Measurements from ENCODE around the gene GINM1.
A peak's percentile ranks its signal among the peaks of the same experiment; 100 is the strongest.

GINM1 gene, protein sequence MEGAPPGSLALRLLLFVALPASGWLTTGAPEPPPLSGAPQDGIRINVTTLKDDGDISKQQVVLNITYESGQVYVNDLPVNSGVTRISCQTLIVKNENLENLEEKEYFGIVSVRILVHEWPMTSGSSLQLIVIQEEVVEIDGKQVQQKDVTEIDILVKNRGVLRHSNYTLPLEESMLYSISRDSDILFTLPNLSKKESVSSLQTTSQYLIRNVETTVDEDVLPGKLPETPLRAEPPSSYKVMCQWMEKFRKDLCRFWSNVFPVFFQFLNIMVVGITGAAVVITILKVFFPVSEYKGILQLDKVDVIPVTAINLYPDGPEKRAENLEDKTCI

DNA sequence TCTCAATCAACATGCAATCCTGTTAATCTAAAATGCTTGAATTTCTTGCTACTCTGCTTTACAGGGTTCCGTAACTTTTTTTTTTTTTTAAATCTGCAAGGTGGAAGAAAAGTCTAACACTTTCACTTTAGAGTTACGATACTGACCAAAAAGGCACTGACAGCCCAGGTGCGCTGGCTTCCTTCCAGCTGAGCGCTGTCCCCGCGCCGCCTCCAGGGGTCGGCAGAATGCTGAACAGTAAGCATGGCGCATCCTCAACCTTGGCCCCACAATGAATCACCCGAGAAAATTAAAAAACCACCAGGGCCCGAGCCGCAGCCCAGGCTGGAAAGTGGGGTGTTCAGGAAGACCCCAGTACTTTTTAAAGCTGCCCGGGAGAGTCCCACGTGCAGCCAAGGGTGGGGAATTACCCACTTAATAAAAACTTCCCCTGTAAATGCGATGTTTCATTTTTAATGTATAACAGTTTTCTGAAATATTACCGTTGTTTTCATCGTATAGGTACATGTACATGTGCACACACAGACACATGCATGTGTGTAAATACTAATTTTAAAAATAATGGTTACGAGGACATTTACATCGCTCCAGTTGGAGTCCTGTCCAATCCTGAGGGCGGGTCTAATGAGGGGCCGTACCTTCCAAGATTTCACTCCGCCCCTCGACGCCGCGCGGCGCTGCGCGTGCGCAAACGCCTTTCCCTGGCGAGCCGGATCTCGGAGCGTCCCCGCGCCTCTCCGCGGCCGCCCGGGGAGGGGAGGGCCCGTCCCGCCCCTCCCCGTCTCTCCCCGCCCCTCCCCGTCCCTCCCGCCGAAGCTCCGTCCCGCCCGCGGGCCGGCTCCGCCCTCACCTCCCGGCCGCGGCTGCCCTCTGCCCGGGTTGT, at the start of gene GINM1:
Gene GINM1 (plus strand): TSS at position 849 of the 883 bp plus-strand sequence. CDS start 40 bp downstream, outside the sequence.
- peak within 1 kb of the TSS; percentile 94 for H3K4me3 ChIP-seq (ENCODE audit: low read depth, low read length)

DNA sequence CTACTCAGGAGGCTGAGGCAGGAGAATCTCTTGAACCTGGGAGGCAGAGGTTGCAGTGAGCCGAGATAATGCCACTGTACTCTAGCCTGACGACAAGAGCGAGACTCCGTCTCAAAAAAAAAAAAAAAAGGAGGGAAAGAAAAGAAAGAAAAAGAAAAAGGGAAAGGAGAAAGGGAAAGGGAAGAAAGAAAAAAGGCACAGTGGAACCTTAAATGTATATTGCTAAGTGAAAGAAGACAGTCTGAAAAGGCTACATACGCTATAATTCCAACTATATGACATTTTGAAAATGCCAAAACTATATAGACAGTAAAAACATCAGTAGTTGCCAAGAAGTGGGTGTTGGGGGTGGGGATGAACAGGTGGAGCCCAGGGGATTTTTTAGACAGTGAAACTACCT, 36.5 kb upstream of the GINM1 start:
- H3K4me3 ChIP-seq (ENCODE audit: low read depth, low read length), result no peak overlapping the region

DNA sequence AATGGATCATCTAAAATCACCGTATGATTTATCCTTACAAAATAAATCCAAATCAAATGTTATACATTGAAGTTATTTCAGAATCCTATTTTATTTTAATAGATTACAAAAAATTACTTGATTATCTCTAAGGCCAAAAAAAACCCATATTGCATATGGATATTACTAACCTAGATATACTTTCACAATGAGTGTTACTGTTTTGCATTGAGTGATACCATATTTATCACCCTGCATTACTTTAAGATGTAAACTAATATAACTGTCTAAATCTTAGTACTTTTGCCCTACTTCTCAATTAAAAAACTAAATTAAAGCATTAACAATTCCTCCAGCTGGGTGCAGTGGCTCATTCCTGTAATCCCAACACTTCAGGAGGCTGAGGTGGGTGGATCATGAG, 31.4 kb upstream of the GINM1 start:
- H3K4me3 ChIP-seq (ENCODE audit: low read depth, low read length), result no peak overlapping the region

DNA sequence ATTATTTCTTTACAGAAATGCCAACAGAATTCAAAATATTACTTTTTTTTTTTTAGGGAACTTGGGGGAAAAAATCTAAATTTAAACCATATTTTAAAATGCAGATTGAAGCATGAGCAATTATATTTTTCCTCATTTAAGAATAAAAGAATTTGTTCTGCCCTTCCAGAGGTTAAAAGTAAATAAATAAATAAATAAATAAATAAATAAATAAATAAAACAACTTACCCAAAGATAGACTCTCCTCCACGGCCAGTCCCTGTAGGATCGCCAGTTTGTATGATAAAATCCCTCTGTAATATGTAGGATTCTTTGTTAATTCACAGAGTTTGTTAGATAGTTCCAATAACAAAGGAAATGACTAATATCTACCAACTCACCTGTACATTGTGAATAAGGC, 25.0 kb upstream of the GINM1 start:
- H3K4me3 ChIP-seq (ENCODE audit: low read depth, low read length), result no peak overlapping the region

DNA sequence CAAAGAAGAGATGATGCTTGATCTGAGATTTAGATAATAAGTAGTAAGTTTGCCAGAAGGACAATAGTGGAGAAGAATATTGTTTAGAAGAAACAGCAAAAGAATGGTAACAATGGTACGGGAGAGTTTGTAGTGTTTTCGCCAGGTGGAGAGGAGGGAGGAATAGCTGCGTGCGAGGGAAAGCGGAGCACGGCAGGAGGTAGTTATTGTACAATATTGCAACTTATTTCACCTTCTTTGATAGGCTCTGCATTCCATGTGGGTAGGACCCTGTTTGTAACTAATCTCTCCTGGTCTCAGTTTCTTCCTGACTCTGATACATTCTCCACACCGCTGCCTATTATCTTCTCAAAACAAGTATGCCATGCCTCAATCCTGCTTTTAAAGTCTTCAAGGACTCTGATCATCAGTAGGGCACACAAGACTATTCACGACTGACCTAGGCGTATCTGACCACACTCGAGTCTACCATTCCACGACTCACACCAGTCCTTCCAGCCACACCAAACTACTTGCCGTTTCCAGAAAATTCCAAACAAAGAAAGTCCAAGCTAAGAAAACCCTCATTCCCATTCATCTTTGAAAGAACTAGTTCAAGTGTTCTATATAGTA, 21.4 kb upstream of the GINM1 start:
- H3K4me3 ChIP-seq (ENCODE audit: low read depth, low read length), result peak overlapping the region; percentile 99

DNA sequence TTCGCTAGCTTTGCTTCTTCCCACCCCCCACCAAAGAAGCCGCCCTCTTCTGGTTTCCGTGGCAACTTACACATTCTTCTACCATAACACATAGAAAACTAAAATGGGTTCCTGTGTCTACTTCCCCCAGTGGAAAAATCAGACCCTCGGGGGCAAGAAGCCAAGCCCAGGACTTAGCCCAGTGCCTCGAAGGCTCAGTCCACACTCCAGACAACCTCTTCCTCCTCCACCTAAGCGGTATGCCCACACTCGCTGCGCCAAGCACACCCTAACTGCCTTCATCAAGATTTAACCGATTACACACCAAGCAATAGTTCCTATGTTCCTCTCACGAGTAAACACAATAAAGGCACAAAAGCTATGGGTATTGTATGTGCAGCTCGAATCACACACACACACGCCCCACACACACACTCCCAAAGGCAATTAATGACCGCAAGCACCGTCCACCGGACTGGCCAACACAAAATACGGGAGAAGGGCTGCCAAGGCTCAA, 20.9 kb upstream of the GINM1 start:
- peak overlapping the region; percentile 99 for H3K4me3 ChIP-seq (ENCODE audit: low read depth, low read length)

DNA sequence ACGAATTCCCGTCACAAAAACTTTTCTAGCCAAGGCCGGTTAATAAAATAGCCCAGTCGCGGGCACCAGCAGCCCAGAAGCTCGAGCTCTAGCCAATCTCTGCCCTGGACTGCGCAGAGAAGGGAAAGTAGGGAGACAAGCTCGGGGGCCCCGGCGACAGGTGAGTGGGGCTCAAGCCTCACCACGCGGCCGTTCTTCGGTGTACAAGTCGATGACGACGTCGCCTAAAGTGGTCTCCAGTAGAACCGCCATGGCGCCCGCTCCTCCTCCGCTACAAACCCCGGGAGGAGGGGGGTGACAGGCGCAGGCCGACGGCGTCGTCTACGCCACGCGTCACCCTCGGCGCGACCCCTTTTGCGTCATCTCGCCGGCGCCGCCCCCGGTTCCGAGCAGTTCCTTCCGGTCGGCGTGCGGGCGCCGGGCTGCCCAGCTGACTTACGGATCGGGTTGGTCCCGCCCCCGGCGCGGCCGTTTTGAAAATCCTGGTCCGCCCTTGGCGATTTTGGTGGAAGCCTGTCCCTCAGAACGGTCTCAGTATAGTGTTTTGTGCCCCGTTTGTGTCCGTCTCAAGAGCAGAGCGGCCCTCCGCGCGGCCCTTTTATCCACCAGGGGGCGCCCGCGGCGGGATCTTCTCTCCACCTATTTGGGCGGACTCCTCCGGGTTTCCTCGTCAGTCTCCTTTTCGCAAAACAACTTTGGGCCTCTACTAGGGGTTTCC, 20.3 kb upstream of the GINM1 start, which contains the start of gene PPIL4:
Gene PPIL4 (minus strand): TSS at position 290 of the 718 bp plus-strand sequence. CDS start 38 bp downstream, at position 252.
- peak within 1 kb of the TSS; percentile 99 for H3K4me3 ChIP-seq (ENCODE audit: low read depth, low read length)

DNA sequence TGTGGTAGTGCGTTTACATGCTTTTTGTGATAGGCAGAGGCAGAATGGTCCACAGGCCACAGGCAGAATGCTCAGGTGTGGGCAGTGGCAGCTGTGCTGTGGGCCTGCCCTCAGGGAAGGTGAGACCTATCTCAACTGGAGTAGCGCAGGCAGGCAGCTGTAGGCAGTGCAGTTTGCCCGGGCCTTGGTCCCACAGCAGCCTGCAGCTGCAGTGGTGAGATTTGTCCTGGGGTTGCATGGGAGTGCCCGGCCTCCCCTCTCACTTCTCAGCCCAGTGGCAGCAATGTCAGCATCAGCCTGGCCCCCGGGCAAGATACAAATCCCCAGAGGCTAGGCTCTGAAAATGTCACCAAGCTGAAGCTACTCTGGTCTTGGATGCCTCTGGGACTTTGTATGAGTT, 14.3 kb upstream of the GINM1 start:
- no peak overlapping the region for H3K4me3 ChIP-seq (ENCODE audit: low read depth, low read length)

DNA sequence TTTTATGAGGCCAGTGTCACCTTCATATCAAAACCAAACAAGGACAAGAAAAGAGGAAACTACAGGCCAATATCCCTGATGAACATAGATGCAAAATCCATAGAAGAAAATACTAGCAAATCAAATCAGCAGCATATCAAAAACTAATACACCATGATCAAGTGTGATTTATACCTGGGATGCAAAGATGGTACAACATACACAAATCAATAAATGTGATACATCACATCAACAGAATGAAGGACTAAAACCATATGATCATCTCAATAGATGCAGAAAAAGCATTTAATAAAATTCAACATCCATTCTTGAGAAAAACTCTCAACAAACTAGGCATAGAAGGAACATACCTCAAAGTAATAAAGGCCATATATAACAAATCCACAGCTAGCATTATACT, 8.1 kb upstream of the GINM1 start:
- no peak overlapping the region for H3K4me3 ChIP-seq (ENCODE audit: low read depth, low read length)

DNA sequence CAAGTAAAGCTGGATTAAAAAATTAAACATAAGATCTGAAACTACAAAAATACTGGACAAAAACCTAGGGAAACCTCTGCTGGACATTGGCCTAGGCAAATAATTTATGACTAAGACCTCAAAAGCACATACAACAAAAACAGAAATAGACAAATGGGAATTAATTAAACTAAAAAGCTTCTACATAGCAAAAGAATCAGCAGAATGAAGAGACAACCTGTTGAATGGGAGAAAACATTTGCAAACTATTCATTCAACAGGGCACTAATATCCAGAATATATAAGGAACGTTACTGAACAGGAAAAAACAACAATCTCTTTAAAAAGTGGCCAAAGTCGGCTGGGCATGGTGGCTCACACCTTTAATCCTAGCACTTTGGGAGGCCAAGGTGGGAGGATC, 6.8 kb upstream of the GINM1 start:
- H3K4me3 ChIP-seq (ENCODE audit: low read depth, low read length), result no peak overlapping the region

DNA sequence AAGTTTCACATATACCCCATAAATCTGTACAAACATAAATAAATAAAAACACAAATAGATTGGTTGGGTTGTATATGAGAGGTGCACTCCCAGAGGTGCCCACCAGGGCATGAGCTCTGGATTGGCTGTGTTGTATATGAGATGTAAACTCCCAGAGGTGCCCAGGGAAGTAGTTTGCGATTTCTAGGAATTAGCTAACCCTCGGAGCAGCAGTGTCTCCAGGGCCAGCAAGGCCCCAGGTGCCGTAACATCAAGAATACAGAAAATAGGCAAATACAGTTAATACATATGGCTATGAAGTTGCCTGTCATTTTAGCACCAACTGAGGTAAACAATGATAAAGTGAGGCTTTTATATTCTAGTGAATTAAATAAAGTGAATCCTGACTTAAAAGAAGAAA, 5.4 kb upstream of the GINM1 start:
- H3K4me3 ChIP-seq (ENCODE audit: low read depth, low read length), result no peak overlapping the region

DNA sequence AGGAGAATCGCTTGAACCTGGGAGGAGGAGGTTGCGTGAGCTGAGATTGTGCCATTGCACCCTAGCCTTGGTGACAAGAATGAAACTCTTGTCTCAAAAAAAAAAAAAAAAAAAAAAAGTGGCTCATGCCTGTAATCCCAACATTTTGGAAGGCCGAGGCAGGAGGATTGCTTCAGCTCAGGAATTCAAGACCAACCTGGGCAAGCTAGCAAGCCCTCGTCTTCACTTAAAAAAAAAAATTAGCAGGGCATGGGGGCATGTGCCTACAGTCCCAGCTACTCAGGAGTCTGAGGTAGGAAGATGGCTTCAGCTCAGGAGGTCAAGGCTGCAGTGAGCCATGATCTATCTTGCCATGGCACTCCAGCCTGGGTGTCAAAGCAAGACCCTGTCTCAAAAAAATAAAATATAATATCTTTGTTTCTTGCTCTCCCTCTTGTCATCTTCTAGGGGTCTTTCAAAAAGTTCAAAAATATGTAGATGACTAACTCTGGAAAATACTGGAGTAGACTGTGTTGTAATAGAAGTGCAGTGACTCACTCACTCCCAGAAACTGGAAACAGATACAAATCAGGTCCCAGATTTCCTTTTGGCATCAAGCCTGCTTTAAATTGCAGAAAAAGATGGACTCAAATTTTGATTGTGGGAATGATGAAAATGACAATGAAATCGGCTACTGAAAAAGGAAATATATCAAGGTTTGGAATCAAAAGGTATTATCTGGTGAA, 2.8 kb upstream of the GINM1 start:
- no peak overlapping the region for H3K4me3 ChIP-seq (ENCODE audit: low read depth, low read length)

DNA sequence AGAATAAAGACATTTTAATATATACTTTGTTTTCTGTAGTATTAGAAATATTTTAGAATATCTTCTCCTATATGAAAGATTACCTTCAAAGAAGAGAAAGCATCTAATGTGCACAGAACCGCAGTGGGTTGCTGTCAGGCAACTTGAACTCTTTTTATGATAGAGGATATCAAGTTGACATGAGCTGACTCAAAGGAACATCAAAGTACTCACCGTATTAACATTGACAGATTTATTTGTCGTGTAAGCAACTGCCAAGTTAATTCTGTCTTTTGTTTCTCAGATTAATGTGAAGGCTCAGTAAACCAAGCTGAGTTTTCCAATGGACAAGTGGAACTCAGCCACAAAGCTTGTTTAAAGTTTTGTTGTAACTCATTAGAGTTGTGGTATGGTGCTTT, 2.2 kb upstream of the GINM1 start:
- no peak overlapping the region for H3K4me3 ChIP-seq (ENCODE audit: low read depth, low read length)

DNA sequence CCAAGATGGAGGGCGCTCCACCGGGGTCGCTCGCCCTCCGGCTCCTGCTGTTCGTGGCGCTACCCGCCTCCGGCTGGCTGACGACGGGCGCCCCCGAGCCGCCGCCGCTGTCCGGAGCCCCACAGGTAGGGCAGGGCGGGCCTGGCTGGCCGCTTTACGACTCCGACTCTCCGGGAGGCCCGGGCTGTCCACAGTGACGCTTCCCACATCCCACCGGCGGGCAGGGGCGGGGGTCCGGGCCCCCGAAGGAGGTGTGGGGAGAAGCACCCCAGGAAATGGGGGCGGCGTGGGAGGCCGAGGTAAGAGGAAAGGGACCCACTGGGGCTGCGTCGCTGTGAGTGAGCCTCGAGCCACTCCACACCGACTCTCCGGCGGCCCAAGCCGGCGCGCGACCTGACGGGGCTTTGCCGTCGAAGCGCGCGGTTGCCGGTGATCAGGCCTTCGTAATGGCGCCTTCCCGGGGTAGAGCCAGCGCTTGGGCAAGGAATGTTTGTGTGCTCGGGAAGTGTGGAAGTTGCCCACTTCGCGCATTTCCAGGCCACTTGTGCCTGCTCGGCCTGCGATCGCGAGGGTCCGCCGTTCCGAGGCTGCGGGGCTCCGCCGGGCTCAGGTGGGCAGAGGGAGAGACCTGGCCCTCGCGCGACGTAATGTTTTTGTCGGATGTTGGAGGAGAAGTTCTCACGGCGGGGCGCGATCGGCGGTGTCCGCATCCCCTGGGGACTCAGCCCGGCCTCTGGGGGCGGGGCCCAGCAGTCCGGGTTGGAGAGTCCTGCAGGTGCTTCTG, 427 bp downstream of the GINM1 start:
- peak overlapping the region; percentile 94 for H3K4me3 ChIP-seq (ENCODE audit: low read depth, low read length)

DNA sequence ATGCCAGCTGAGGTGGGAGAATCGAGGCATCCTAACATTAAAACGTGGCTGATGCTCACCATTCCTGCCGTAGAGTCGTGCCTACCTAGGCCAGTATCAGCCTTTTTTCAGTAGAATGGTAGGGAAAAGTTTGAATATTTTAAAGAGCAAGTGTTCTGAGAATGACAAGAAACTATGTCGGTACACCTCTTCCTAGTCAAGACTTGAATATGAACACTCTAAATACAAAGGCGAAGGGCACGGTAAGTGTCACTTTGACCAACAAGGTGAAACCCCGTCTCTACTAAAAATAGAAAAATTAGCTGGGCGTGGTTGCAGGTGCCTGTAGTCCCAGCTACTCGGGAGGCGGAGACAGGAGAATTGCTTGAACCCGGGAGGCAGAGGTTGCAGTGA, 1.0 kb downstream of the GINM1 start:
- H3K4me3 ChIP-seq (ENCODE audit: low read depth, low read length), result peak overlapping the region; percentile 94

DNA sequence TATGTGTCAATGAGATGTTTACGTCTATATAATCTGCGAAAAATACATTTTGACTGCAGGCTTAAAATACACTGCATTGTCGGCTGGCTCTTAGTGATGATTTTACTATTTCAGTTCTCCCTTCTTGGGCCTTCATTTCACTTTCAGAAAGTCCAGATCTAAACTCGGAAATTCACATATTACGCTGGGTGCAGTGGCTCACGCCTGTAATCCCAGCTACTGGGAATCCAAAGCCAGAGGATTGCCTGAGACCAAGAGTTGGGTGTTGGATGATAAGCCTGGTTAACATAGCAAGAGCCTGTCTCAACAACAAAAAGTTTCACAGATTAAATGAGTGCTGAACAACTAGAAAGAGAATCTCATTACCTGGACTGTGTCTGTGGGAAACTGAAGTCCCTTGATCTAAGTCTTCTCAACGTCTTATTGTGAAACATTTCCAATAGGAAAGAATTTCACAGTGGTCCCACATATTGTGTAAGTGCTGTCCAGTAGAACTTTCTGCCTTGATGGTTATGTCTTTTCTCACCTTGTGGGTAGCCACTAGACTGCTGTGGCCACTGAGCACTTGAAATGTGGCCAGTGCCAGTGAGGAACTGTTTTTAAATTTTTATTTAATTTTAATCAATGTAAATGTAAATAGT, 1.9 kb downstream of the GINM1 start:
- H3K4me3 ChIP-seq (ENCODE audit: low read depth, low read length), result no peak overlapping the region

DNA sequence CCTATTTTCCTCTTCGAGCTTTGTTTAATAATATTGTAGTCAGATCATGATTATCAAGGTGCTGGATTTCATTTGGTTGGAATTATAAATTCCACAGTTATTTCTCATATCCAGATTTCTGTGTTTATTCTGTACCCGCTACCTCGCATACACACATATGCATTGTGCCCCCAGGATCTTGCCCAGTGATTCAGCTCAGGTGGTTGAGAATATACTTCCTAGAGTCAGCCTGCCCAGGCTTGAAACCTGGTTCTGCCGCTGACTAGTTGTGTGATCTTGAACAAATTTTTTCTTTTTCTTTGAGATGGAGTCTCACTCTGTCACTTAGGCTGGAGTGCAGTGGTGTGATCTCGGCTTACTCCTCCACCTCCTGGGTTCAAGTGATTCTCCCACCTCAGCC, 14.7 kb downstream of the GINM1 start:
- no peak overlapping the region for H3K4me3 ChIP-seq (ENCODE audit: low read depth, low read length)

DNA sequence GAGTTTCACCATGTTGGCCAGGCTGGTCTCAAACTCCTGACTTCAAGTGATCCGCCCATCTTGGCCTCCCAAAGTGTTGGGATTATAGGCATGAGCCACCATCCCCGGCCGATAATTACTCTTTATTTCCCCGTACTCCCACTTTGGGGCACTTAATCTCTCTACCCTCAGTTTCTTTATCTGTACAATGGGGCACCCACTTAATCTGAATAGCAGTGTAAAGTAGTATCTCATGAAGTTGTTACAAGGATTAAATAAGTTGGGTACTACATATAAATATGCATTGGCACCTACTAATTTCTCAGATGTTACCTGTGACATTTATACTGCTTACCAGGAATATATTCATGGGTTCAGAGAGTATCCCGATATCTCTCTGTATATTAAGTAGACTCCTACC, 15.2 kb downstream of the GINM1 start:
- H3K4me3 ChIP-seq (ENCODE audit: low read depth, low read length), result no peak overlapping the region

DNA sequence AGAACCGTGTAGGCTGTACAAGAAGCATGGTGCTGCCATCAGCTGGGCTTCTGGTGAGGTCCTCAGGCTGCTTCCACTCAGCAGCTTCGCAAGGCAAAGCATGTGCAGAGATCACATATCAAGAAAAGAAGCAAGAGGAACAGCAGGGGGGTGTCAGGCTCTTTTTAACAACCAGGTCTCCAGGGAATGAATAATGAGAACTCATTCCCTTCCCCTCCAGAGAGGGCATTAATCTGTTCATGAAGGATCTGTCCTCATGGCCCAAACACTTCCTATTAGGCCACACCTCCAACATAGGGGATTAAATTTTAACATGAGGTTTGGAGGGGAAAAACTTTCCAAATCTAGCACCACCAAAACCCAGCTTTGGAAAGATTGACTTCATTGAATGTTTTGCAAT, 20.0 kb downstream of the GINM1 start:
- H3K4me3 ChIP-seq (ENCODE audit: low read depth, low read length), result no peak overlapping the region
